GM12865 (cell line): Measurements from ENCODE around the gene FBXL17.

Source experiments
- DNase-seq: peaks from one replicate; pipeline ENCODE4 v3.0.0; 2010; ENCODE audit warnings: low read depth
- H3K4me3 ChIP-seq: 2 replicates; pipeline ENCODE4 v1.5.1; 2011; ENCODE audit warnings: mild to moderate bottlenecking, low read depth, low read length, control low read depth
- CTCF ChIP-seq: IDR thresholded peaks from 2 replicates; pipeline ENCODE4 v1.5.1; 2011; ENCODE audit warnings: low read length, control low read depth, low read depth, inconsistent platforms; ENCODE audit not compliant: insufficient read depth; ENCODE audit errors: missing control alignments

The FBXL17 gene

DNA sequence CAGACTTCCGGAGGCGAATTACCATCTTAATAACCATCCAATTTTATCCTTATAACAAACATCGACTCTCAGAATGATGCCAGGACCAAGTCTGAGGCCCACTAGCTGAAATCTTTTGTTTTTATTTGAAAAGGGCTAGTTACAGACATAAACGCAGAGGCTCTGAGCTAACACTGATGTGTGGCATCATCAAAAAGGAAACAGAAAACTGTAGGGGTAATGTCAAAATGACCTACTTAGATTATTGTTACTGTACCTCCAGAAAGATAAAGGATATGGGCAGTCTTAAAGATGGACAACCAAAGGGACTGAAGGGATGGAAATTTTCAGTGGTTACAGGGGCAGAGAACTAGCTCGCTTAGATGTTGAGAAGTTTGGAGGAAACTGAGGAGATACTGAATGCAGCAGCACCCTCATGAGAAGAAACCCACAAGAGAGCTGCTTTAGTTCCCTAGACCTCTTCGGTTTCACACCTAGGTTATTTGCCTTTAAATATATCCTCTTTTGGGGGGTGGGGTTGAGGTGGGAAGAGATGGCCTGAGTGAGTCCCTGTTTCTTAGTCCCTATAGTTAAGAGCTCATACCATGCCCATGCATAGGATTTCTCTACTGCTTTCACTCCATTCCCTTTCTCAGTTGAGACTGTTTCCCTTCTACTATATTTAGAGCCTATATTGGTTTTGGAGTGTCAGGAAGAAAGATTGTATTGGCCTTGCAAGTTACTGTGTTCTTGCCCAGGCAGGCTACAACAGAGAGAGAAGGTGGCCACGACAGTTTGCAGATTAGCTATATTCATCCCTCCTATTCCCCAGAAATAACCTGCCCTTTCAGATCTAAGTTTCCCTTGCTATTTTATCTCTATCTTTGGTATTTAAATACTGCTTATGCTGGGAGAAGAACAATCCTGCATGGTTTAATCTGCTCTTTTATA is 390.8 kb downstream of the FBXL17 start:
- no peak for TF ChIP-seq CTCF
- H3K4me3 ChIP-seq: no peak overlapping the region
- peak; percentile 12 for DNase-seq

GRCh38 chr5:107985144-107985543 is 396.8 kb downstream of the FBXL17 start:
- no peak for TF ChIP-seq CTCF
- no peak for DNase-seq
- no peak overlapping the region for H3K4me3 ChIP-seq

DNA sequence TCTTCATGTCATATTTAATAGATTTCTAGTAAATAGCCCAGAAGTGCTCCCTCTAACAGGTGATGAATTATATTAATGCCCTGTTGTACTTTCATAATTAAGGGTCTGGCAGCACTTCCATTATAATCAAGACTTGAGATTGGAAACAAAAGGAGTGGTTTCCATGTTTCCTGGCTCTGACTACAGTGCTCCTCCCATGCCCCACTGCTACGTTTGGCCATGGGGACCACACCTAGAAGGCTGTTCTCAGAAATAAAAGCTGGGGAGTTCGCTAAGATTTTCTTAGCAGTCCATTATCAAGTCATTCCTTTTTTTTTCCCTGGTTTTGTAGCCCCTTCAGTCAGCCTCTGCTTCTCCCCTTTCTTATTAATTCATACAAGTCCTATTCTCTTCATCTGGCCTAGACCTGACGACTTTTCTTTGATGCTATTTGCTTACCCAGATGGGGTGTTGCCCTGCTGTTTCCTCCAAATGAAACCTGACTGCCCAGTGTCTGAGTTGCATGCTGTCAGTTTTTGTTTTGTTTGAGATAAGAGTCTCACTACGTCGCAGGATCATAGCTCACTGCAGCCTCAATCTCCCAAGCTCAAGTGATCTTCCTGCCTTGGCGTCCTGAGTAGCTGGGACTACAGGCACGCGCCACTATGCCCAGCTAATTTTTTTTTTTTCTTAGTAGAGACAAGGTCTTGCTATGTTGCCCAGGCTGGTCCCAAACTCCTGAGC is 399.0 kb downstream of the FBXL17 start:
- no peak overlapping the region for H3K4me3 ChIP-seq
- TF ChIP-seq CTCF: no peak
- DNase-seq: no peak

- H3K4me3 ChIP-seq: no peak overlapping the region
- DNase-seq: no peak
- TF ChIP-seq CTCF: no peak
Measured at GRCh38 chr5:107980923-107981692, 400.8 kb downstream of the FBXL17 start.

DNA sequence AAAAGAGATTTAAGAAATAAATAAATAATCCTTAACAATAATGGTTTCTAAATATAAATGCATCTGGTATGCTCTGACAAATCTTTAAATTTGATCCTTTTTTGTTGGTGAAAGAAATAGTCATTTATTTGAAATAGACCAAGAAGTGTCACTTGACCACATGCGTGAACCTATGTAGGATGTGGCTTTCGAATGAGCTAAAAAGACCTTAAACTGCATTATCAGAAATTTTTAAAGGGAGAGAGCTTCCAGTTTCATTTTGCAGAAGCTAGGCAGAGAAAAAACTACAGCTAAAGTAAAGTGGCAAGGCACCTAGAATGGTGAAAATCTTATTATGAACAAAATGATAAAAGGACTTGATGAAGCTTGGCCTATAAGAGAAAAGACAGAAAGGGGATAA is 402.0 kb downstream of the FBXL17 start:
- DNase-seq: peak; percentile 42
- TF ChIP-seq CTCF: no peak

DNA sequence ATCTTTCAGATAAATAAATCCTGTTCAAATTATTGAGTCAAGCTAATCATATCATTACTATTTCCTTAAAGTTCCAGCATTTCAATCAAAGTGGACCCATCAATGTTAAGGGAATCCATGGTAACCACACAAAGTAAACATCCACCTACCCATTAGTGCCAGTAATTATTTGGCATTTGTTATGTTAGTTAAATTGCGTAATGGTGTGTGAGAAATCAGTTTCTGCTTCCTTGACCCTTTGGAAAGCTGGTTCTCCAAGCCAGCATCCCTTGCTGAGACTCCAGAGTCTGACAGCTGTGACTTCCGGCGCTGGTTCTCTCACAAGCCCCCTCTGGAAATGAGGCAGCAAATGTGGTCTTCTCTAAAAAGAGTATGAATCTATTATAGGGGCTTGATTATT is 402.6 kb downstream of the FBXL17 start:
- no peak for DNase-seq
- H3K4me3 ChIP-seq: no peak overlapping the region
- no peak for TF ChIP-seq CTCF

More for the DNA sequence above, 402.0 kb downstream of the FBXL17 start:
- no peak overlapping the region for H3K4me3 ChIP-seq
